Spleen (tissue), 7 donors: ENCODE measurements around the gene TM4SF20.

Source experiments
- POLR2A ChIP-seq, 3 donors: fragments of 450-650 bp; IDR thresholded peaks; one replicate each; pipeline ENCODE4 v1.5.1; 2017; ENCODE audit warnings: antibody characterized with exemption in 3 of 3, mild to moderate bottlenecking in 1 of 3
- POLR2AphosphoS5 ChIP-seq, 3 donors: sonication (generic); formaldehyde crosslinking; IDR thresholded peaks; one replicate each; pipeline ENCODE4 v1.5.1; 2017; ENCODE audit warnings: antibody characterized with exemption in 3 of 3
- TF ChIP-seq, protein P1 (sequence below), 11 experiments: fragments of 200-600 bp in 7 of 11; fragments of 450-650 bp in 4 of 11; sonication (generic) in 4 of 11; IDR thresholded peaks in 8 of 11; conservative IDR thresholded peaks in 3 of 11; 1 replicate in 7 of 11; 2 replicates in 4 of 11; pipeline versions ENCODE4 v1.4.0 to v1.8.0; 2016 to 2021; ENCODE audit warnings: antibody characterized with exemption in 11 of 11, inconsistent platforms in 4 of 11, mild to moderate bottlenecking in 1 of 11
- donor health status: DM: no; HTN: no; CAD: no; lungs with moderate emphysema.
- donor health status: DM: no; HTN: no; CAD: no.
- donor health status: DM: no; HTN: no; CAD: no.

DNA sequence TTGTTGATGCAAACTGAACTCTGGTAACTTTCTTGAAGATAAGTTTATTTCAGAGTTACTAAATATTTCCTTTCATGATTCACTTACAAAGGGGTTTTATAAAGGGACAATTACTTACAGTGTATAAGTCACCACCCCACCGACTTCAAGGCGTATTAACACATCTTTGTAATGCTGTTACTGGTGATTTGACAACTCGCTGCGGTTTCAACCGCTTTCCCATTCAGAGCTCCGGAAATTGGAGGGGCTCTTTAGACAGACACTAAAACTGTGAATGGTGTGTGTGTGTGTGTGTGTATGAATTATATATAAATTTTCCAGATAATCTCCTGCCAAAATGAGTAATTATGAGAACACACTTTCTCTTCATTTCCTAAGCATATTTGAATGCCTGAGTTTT, 4.9 kb downstream of the TM4SF20 start:
- TF ChIP-seq, protein P1, sequence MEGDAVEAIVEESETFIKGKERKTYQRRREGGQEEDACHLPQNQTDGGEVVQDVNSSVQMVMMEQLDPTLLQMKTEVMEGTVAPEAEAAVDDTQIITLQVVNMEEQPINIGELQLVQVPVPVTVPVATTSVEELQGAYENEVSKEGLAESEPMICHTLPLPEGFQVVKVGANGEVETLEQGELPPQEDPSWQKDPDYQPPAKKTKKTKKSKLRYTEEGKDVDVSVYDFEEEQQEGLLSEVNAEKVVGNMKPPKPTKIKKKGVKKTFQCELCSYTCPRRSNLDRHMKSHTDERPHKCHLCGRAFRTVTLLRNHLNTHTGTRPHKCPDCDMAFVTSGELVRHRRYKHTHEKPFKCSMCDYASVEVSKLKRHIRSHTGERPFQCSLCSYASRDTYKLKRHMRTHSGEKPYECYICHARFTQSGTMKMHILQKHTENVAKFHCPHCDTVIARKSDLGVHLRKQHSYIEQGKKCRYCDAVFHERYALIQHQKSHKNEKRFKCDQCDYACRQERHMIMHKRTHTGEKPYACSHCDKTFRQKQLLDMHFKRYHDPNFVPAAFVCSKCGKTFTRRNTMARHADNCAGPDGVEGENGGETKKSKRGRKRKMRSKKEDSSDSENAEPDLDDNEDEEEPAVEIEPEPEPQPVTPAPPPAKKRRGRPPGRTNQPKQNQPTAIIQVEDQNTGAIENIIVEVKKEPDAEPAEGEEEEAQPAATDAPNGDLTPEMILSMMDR (IDR thresholded peaks at IDR 0.05 in 8 of 11, conservative IDR thresholded peaks at IDR 0.05 in 3 of 11) = no peak
- TF ChIP-seq POLR2A (IDR thresholded peaks at IDR 0.05) = no peak
- TF ChIP-seq POLR2AphosphoS5 (IDR thresholded peaks at IDR 0.05) = no peak
